Brain microvascular endothelial cell (primary cell): Measurements from ENCODE around the gene LRRC10B.

Experiments used
- DNase-seq: peaks from one replicate; pipeline ENCODE4 v3.0.0-alpha.2; 2020
- H3K27ac ChIP-seq: fragments of 250-450 bp; sonication (Bioruptor Pico); 2 replicates; pipeline ENCODE4 v1.5.1; 2020; ENCODE audit warnings: mild to moderate bottlenecking, moderate library complexity
- H3K27me3 ChIP-seq: fragments of 250-450 bp; sonication (Bioruptor Pico); replicated peaks from 2 replicates; pipeline ENCODE4 v1.5.1; 2020; ENCODE audit warnings: mild to moderate bottlenecking
- H3K36me3 ChIP-seq: fragments of 250-450 bp; sonication (Bioruptor Pico); replicated peaks from 2 replicates; pipeline ENCODE4 v1.5.1; 2020; ENCODE audit warnings: mild to moderate bottlenecking
- H3K4me3 ChIP-seq: 2 replicates; pipeline ENCODE4 v1.5.1; 2011; ENCODE audit warnings: low read depth, mild to moderate bottlenecking, control low read depth, low read length, moderate library complexity
- CTCF ChIP-seq: IDR thresholded peaks from 2 replicates; pipeline ENCODE4 v1.5.1; 2011; ENCODE audit warnings: low read depth, mild to moderate bottlenecking, moderate library complexity, low read length, control low read depth, inconsistent platforms; ENCODE audit errors: missing control alignments
- in situ Hi-C: cut with HindIII; loops from 2 replicates; pipeline ENCODE4 v1.10.0; 2017; ENCODE audit warnings: low sequenced_read_pairs, low pct_ligation_motif_present

Gene LRRC10B

GRCh38 chr11:61539006-61539405, 30.5 kb downstream of the LRRC10B start:
- Histone ChIP-seq H3K4me3 (no peak overlapping the region), H3K36me3 (no peaks in the 10 kb centered on the region), H3K27ac (no peak overlapping the region), H3K27me3 (peaks cover 10% of the 10 kb centered on the region)
- DNase-seq, result no peak
- no peak for TF ChIP-seq CTCF
- in situ Hi-C loops, result no loop called here

- Histone ChIP-seq H3K27me3 (peaks cover 10% of the 10 kb centered on the region), H3K27ac (no peak overlapping the region), H3K4me3 (no peak overlapping the region), H3K36me3 (no peaks in the 10 kb centered on the region)
- no peak for DNase-seq
- TF ChIP-seq CTCF, result no peak
- in situ Hi-C loops, result no loop called here
Observed at GRCh38 chr11:61539831-61540357, 31.3 kb downstream of the LRRC10B start.

GRCh38 chr11:61540528-61540927, 32.0 kb downstream of the LRRC10B start:
- Histone ChIP-seq H3K27ac (no peak overlapping the region), H3K27me3 (peaks cover 8% of the 10 kb centered on the region), H3K36me3 (no peaks in the 10 kb centered on the region), H3K4me3 (no peak overlapping the region)
- no peak for DNase-seq
- in situ Hi-C loops, result no loop called here
- TF ChIP-seq CTCF, result no peak

GRCh38 chr11:61541598-61541997, 33.0 kb downstream of the LRRC10B start:
- DNase-seq, result no peak
- in situ Hi-C loops, result no loop called here
- Histone ChIP-seq H3K27me3 (peaks cover 7% of the 10 kb centered on the region), H3K4me3 (no peak overlapping the region), H3K36me3 (no peaks in the 10 kb centered on the region), H3K27ac (no peak overlapping the region)
- no peak for TF ChIP-seq CTCF

GRCh38 chr11:61542024-61542461, 33.5 kb downstream of the LRRC10B start:
- Histone ChIP-seq H3K36me3 (no peaks in the 10 kb centered on the region), H3K27ac (no peak overlapping the region), H3K27me3 (peaks cover 7% of the 10 kb centered on the region), H3K4me3 (no peak overlapping the region)
- DNase-seq, result no peak
- no peak for TF ChIP-seq CTCF
- in situ Hi-C loops, result no loop called here

GRCh38 chr11:61542705-61543104, 34.2 kb downstream of the LRRC10B start:
- DNase-seq, result no peak
- TF ChIP-seq CTCF, result no peak
- H3K27ac ChIP-seq, result no peak overlapping the region
- H3K36me3 ChIP-seq, result no peaks in the 10 kb centered on the region
- no peak overlapping the region for H3K4me3 ChIP-seq
- peaks cover 7% of the 10 kb centered on the region for H3K27me3 ChIP-seq
- in situ Hi-C loops, result no loop called here
